Sigmoid colon (tissue), 4 donors: ENCODE data around the gene PLXNA3.

Experiments used
- CTCF ChIP-seq, 4 experiments: fragments of 450-650 bp in 3 of 4; fragments of 200-600 bp in 1 of 4; IDR thresholded peaks; one replicate each; pipeline ENCODE4 v1.5.1; 2016 to 2019; ENCODE audit warnings: antibody characterized with exemption in 4 of 4, mild to moderate bottlenecking in 3 of 4, moderate library complexity in 2 of 4
- EP300 ChIP-seq, 4 donors: sonication (generic); formaldehyde crosslinking; IDR thresholded peaks; one replicate each; pipeline ENCODE4 v1.6.1; 2017; ENCODE audit warnings: antibody characterized with exemption in 4 of 4

- TF ChIP-seq CTCF (IDR thresholded peaks at IDR 0.05) (no peak), EP300 (IDR thresholded peaks at IDR 0.05) (no peak)
Measured at GRCh38 chrX:154439841-154440240, 18.2 kb upstream of the PLXNA3 start.
